DOHH2 (cell line): ENCODE results near the gene KLHL40.

Source experiments
- H3F3A ChIP-seq: fragments of 200-600 bp; sonication (generic), shearing (Covaris generic); 2 replicates; pipeline ENCODE4 v1.6.0; 2016; ENCODE audit warnings: antibody characterized with exemption, mild to moderate bottlenecking; ENCODE audit not compliant: control insufficient read depth, insufficient read depth
- H3K27ac ChIP-seq: fragments of 200-600 bp; sonication (generic); 2 replicates; pipeline ENCODE4 v1.5.1; 2014; ENCODE audit warnings: low read depth, mild to moderate bottlenecking, low read length, moderate library complexity
- H3K27me3 ChIP-seq: fragments of 200-600 bp; sonication (generic); 2 replicates; pipeline ENCODE4 v1.6.1; 2014; ENCODE audit warnings: mild to moderate bottlenecking, low read length, mixed read lengths; ENCODE audit not compliant: control insufficient read depth
- H3K36me3 ChIP-seq: fragments of 200-600 bp; sonication (generic); 2 replicates; pipeline ENCODE4 v1.6.1; 2014; ENCODE audit warnings: mild to moderate bottlenecking, low read length, moderate library complexity, mixed read lengths; ENCODE audit not compliant: control insufficient read depth
- H3K4me1 ChIP-seq: fragments of 200-600 bp; sonication (generic); 2 replicates; pipeline ENCODE4 v1.6.1; 2014; ENCODE audit warnings: mild to moderate bottlenecking, low read length, mixed read lengths; ENCODE audit not compliant: control insufficient read depth
- H3K4me2 ChIP-seq: fragments of 200-600 bp; sonication (generic); 2 replicates; pipeline ENCODE4 v1.6.0; 2014; ENCODE audit warnings: mild to moderate bottlenecking, low read length, moderate library complexity
- H3K4me3 ChIP-seq: fragments of 200-600 bp; sonication (generic); 2 replicates; pipeline ENCODE4 v1.5.1; 2014; ENCODE audit warnings: mild to moderate bottlenecking, low read length, mixed read lengths
- H3K79me2 ChIP-seq: fragments of 200-600 bp; sonication (generic); 2 replicates; pipeline ENCODE4 v1.6.1; 2014; ENCODE audit warnings: mild to moderate bottlenecking, low read length, mixed read lengths; ENCODE audit not compliant: control insufficient read depth
- H3K9me2 ChIP-seq: fragments of 200-600 bp; sonication (generic); replicated peaks from 2 replicates; pipeline ENCODE4 v1.6.1; 2014; ENCODE audit warnings: mild to moderate bottlenecking, low read length, mixed read lengths; ENCODE audit not compliant: control insufficient read depth
- H3K9me3 ChIP-seq: fragments of 200-600 bp; sonication (generic); 2 replicates; pipeline ENCODE4 v1.6.1; 2014; ENCODE audit warnings: antibody characterized with exemption, low read length, mixed read lengths; ENCODE audit not compliant: control insufficient read depth, insufficient read depth
- H4K20me1 ChIP-seq: fragments of 200-600 bp; sonication (generic); 2 replicates; pipeline ENCODE4 v1.6.0; 2014; ENCODE audit warnings: low read depth, mild to moderate bottlenecking, antibody characterized with exemption, low read length, moderate library complexity; ENCODE audit not compliant: control insufficient read depth, insufficient read depth
- CTCF ChIP-seq: fragments of 200-600 bp; sonication (generic); IDR thresholded peaks from one replicate; pipeline ENCODE4 v1.5.1; 2014; ENCODE audit warnings: antibody characterized with exemption, mild to moderate bottlenecking, low read depth, low read length; ENCODE audit not compliant: poor library complexity, severe bottlenecking
- EZH2phosphoT487 ChIP-seq: fragments of 200-600 bp; sonication (generic); IDR thresholded peaks from 2 replicates; pipeline ENCODE4 v1.6.1; 2017; ENCODE audit warnings: borderline replicate concordance, mild to moderate bottlenecking, antibody characterized with exemption, low read length, moderate library complexity, mixed read lengths

KLHL40 gene

GRCh38 chr3:42728056-42728455, 42.7 kb downstream of the KLHL40 start:
- no peak overlapping the region for H3K4me3 ChIP-seq
- no peaks in the 10 kb centered on the region for H3K36me3 ChIP-seq
- no peaks in the 10 kb centered on the region for H3K9me3 ChIP-seq
- no peaks in the 10 kb centered on the region for H3K79me2 ChIP-seq
- no peaks in the 10 kb centered on the region for H3F3A ChIP-seq
- H3K9me2 ChIP-seq, result no peaks in the 10 kb centered on the region
- no peak overlapping the region for H3K4me2 ChIP-seq
- no peaks in the 10 kb centered on the region for H4K20me1 ChIP-seq
- TF ChIP-seq EZH2phosphoT487 (no peak), CTCF (no peak)
- no peaks in the 10 kb centered on the region for H3K4me1 ChIP-seq
- no peak overlapping the region for H3K27ac ChIP-seq
- H3K27me3 ChIP-seq, result peaks cover 4% of the 10 kb centered on the region; the same call in 1 of the 2 replicates

- H3K4me2 ChIP-seq, result no peak overlapping the region
- no peaks in the 10 kb centered on the region for H3K9me2 ChIP-seq
- H3K4me3 ChIP-seq, result no peak overlapping the region
- H3K9me3 ChIP-seq, result no peaks in the 10 kb centered on the region
- no peaks in the 10 kb centered on the region for H3K36me3 ChIP-seq
- no peaks in the 10 kb centered on the region for H3K79me2 ChIP-seq
- no peaks in the 10 kb centered on the region for H3F3A ChIP-seq
- H3K27ac ChIP-seq, result no peak overlapping the region
- H3K27me3 ChIP-seq, result peaks cover 4% of the 10 kb centered on the region; the same call in 1 of the 2 replicates
- no peaks in the 10 kb centered on the region for H4K20me1 ChIP-seq
- H3K4me1 ChIP-seq, result no peaks in the 10 kb centered on the region
- no peak for TF ChIP-seq EZH2phosphoT487
- TF ChIP-seq CTCF, result no peak
Measured at GRCh38 chr3:42728668-42729364, 43.5 kb downstream of the KLHL40 start.

GRCh38 chr3:42729404-42730145, 44.2 kb downstream of the KLHL40 start:
- Histone ChIP-seq H3K27me3 (peaks cover under 1% of the 10 kb centered on the region; the same call in 1 of the 2 replicates), H3K27ac (no peak overlapping the region), H3K4me2 (no peak overlapping the region), H3K36me3 (no peaks in the 10 kb centered on the region), H4K20me1 (no peaks in the 10 kb centered on the region), H3K4me1 (no peaks in the 10 kb centered on the region), H3K9me2 (no peaks in the 10 kb centered on the region), H3K9me3 (no peaks in the 10 kb centered on the region), H3F3A (no peaks in the 10 kb centered on the region), H3K79me2 (no peaks in the 10 kb centered on the region), H3K4me3 (no peak overlapping the region)
- TF ChIP-seq CTCF (no peak), EZH2phosphoT487 (no peak)
